Measurements from ENCODE around the gene MAP1LC3B. TPM values are rescaled to one million over a fixed set of nuclear protein-coding genes. Genes with fewer than 3 reads are reported as not detected.

Gene MAP1LC3B
- total and polyA plus RNA-seq, 2 of the 8 experiments (the other 6 are each of a cell fraction or from before 2014, with no cell fraction given): 29.5 to 48.5 TPM

DNA sequence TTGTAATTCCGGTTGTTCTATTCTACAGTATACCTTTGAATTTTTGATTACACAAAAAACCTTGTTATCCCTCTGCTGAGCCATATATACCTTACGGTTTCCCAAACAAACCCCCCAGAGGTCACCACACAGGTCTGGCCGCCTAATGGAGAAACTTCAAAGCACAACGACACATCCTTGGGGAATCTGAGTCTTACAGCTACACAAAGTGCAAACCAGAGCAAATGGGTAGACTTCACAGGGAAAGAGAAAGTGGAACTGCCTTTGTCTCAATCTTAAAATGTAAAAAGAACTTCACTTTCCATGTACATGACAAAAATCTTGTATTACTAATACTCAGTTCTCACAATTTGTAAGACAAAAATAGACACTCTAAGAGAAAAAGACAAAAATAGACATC, 11.3 kb upstream of the MAP1LC3B start:
- H2BK15ac ChIP-seq (ENCODE audit: low read length): no peak overlapping the region
- H3K23ac ChIP-seq (ENCODE audit: insufficient read length): no peak overlapping the region
- no peak overlapping the region for H3K4me3 ChIP-seq (ENCODE audit: extremely low read depth in 1 of 4, insufficient read depth in 2 of 4, low read depth in 3 of 4, low read length in 4 of 4)
- no peak for DNase-seq (ENCODE audit: low read depth in 1 of 2, low spot score in 2 of 2)
- peaks cover 4 to 15% of the 10 kb centered on the region in 2 experiments for H4K20me1 ChIP-seq (replicated peaks in 1 of 2; ENCODE audit: control insufficient read depth in 1 of 2, insufficient read depth in 2 of 2, low read length in 2 of 2)
- H3K9me3 ChIP-seq (ENCODE audit: insufficient read depth in 2 of 2, low read depth in 1 of 2, low read length in 1 of 2): no peaks in the 10 kb centered on the region
- H3K18ac ChIP-seq (ENCODE audit: extremely low read depth, low read length): no peak overlapping the region
- H3K4me2 ChIP-seq (ENCODE audit: insufficient read depth in 1 of 2, low read depth in 2 of 2, low read length in 2 of 2): no peak overlapping the region
- no peak overlapping the region for H4K5ac ChIP-seq (ENCODE audit: insufficient read length, low read depth, low read length)
- H3K4ac ChIP-seq (replicated peaks; ENCODE audit: insufficient read length, low read depth, low read length): no peak overlapping the region
- H3K4me1 ChIP-seq (replicated peaks in 1 of 4; ENCODE audit: control insufficient read depth in 3 of 4, insufficient read depth in 4 of 4, low read length in 3 of 4): no peaks in the 10 kb centered on the region; a peak in 1 of 7 replicates
- no peak overlapping the region for H3K56ac ChIP-seq (replicated peaks; ENCODE audit: insufficient read length, low read depth, low read length)
- H3K23me2 ChIP-seq (ENCODE audit: low read depth, low read length): peaks cover 5% of the 10 kb centered on the region; the same call in 1 of the 2 replicates
- FAIRE-seq: no peak
- no peaks in the 10 kb centered on the region for H3K36me3 ChIP-seq (ENCODE audit: control insufficient read depth in 2 of 4, insufficient read depth in 4 of 4, low read length in 3 of 4)
- no peak overlapping the region for H3K9ac ChIP-seq (replicated peaks in 1 of 4; ENCODE audit: extremely low read depth in 1 of 4, low read depth in 3 of 4, low read length in 3 of 4)
- ChIA-PET POLR2A (ENCODE audit: partially characterized antibody) (no interaction called here), CTCF (ENCODE audit: partially characterized antibody) (interaction anchor here (0.6 to 1.1 kb wide), 3 partner anchors 13 to 456 kb away, joined by 3 to 4 read pairs (median 3); no protein-coding TSS in a partner anchor)
- no peaks in the 10 kb centered on the region for H3K27me3 ChIP-seq (replicated peaks in 1 of 4; ENCODE audit: control insufficient read depth in 3 of 4, extremely low read depth in 1 of 4, insufficient read depth in 3 of 4, low read length in 3 of 4)
- peaks cover 0 to 49% of the 10 kb centered on the region in 2 experiments; a peak in 3 of 4 replicates for H3K79me2 ChIP-seq (ENCODE audit: control insufficient read depth in 1 of 2, insufficient read depth in 2 of 2, low read length in 2 of 2)
- no peak overlapping the region for H2AFZ ChIP-seq (ENCODE audit: low read length)
- H2BK20ac ChIP-seq (ENCODE audit: low read length): no peak overlapping the region
- no peak overlapping the region for H3K14ac ChIP-seq (ENCODE audit: insufficient read length)
- WGBS, 2 experiments (ENCODE audit: extremely low coverage in 1 of 2, insufficient coverage in 1 of 2, insufficient read length in 1 of 2, insufficient replicate concordance in 2 of 2, low coverage in 1 of 2, low lambda C conversion rate in 2 of 2, missing lambda C conversion rate in 1 of 2): 87% methylated on average over 4 of the region's 4 CpGs; no CpG with 5 or more reads in 1 of the 2 experiments
- no peak overlapping the region for H4K8ac ChIP-seq (ENCODE audit: extremely low read depth, insufficient read depth, low read length)
- H2AK5ac ChIP-seq (ENCODE audit: low read depth, low read length): no peak overlapping the region
- H3K79me1 ChIP-seq (ENCODE audit: low read depth, low read length): peaks cover 8% of the 10 kb centered on the region
- H2BK12ac ChIP-seq (ENCODE audit: low read depth, low read length): no peak overlapping the region
- H3K27ac ChIP-seq (ENCODE audit: low read depth, low read length): no peak overlapping the region
- H4K91ac ChIP-seq (replicated peaks; ENCODE audit: insufficient read length, low read length): no peak overlapping the region
- no peak overlapping the region for H2BK120ac ChIP-seq (replicated peaks; ENCODE audit: low read depth, low read length)
- H2BK5ac ChIP-seq (ENCODE audit: low read depth, low read length): no peak overlapping the region
- no peak for TF ChIP-seq NRF1 (IDR thresholded peaks at IDR 0.05; ENCODE audit: low read depth, low read length)
- no peak for TF ChIP-seq CTBP2 (IDR thresholded peaks at IDR 0.05; ENCODE audit: borderline replicate concordance, insufficient read depth, insufficient read length, low read length)
- no peak for TF ChIP-seq SIRT6 (IDR thresholded peaks at IDR 0.05; ENCODE audit: low read length)
- TF ChIP-seq CEBPB (IDR thresholded peaks at IDR 0.05; ENCODE audit: low read depth, low read length): no peak
- TF ChIP-seq RFX5 (IDR thresholded peaks at IDR 0.05; ENCODE audit: borderline replicate concordance, low read depth, low read length): no peak
- TF ChIP-seq POLR2AphosphoS5 (IDR thresholded peaks at IDR 0.05; ENCODE audit: low read depth, low read length): no peak
- TF ChIP-seq SUZ12 (IDR thresholded peaks at IDR 0.05; ENCODE audit: low read length): no peak
- TF ChIP-seq CBX8 (IDR thresholded peaks at IDR 0.05; ENCODE audit: borderline replicate concordance, low read depth, low read length): no peak
- TF ChIP-seq, protein P1, sequence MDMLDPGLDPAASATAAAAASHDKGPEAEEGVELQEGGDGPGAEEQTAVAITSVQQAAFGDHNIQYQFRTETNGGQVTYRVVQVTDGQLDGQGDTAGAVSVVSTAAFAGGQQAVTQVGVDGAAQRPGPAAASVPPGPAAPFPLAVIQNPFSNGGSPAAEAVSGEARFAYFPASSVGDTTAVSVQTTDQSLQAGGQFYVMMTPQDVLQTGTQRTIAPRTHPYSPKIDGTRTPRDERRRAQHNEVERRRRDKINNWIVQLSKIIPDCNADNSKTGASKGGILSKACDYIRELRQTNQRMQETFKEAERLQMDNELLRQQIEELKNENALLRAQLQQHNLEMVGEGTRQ (IDR thresholded peaks at IDR 0.05; ENCODE audit: low read length): no peak
- no peak for TF ChIP-seq SIN3A (conservative IDR thresholded peaks at IDR 0.05 in 1 of 2, IDR thresholded peaks at IDR 0.05 in 1 of 2; ENCODE audit: low read depth in 1 of 2, low read length in 2 of 2)
- no peak for TF ChIP-seq PHF8 (conservative IDR thresholded peaks at IDR 0.05; ENCODE audit: low read depth, low read length)
- no peak for TF ChIP-seq SAP30 (IDR thresholded peaks at IDR 0.05; ENCODE audit: insufficient read depth, insufficient replicate concordance, low read length)
- no peak for TF ChIP-seq BCL11A (IDR thresholded peaks at IDR 0.05; ENCODE audit: low read depth in 2 of 2, low read length in 2 of 2)
